Bronchial smooth muscle cell (primary cell): Measurements from ENCODE around the gene ABCC3. TPM values are rescaled to one million over a fixed set of nuclear protein-coding genes. Genes with fewer than 3 reads are reported as not detected.

Experiments
- total RNA-seq: library from RNA; depleted of rRNA; stranded (reverse); fragments of >200 nt; gene quantifications from 2 replicates; pipeline ENCODE4 v1.2.1, GENCODE V29; 2014

ABCC3 gene
- total RNA-seq: 1.8 and 2.5 TPM in 2 replicates

GRCh38 chr17:50634224-50634914, at the start of gene ABCC3:
Gene ABCC3, plus strand, starts transcription at chr17:50634881. Its CDS starts 56 bp downstream, at chr17:50634937.

GRCh38 chr17:50707289-50708049, 72.8 kb downstream of the ABCC3 start, which contains the start of gene ANKRD40:
Gene ANKRD40, minus strand, starts transcription at chr17:50707914. Its CDS starts 260 bp downstream, at chr17:50707654.

GRCh38 chr17:50719144-50719923, 84.7 kb downstream of the ABCC3 start, which contains the start of gene LUC7L3:
Gene LUC7L3, plus strand, starts transcription at chr17:50719603. Its CDS starts 130 bp downstream, at chr17:50719733.

Other genes with a start within 250 kb of the ABCC3 start
- 84.9 and 86.1 TPM in 2 replicates for gene LRRC59, start 237.4 kb upstream of the ABCC3 start, total RNA-seq
- gene ACSF2, start 208.7 kb upstream of the ABCC3 start, total RNA-seq: 47.8 and 57.2 TPM in 2 replicates
- gene CHAD, start 166.0 kb upstream of the ABCC3 start, total RNA-seq: not detected in 2 replicates
- gene RSAD1, start 156.0 kb upstream of the ABCC3 start, total RNA-seq: 20.1 and 21.3 TPM in 2 replicates
- gene MYCBPAP, start 126.4 kb upstream of the ABCC3 start, total RNA-seq: 1.3 and 2.6 TPM in 2 replicates
- gene EPN3, start 102.1 kb upstream of the ABCC3 start, total RNA-seq: not detected in 2 replicates
- gene SPATA20, start 87.7 kb upstream of the ABCC3 start, total RNA-seq: 58.0 and 67.0 TPM in 2 replicates
- gene CACNA1G, start 74.2 kb upstream of the ABCC3 start, total RNA-seq: 0.32 and 1.0 TPM in 2 replicates
- 16.4 and 19.4 TPM in 2 replicates for gene ANKRD40, start 73.0 kb downstream of the ABCC3 start, total RNA-seq
- 35.2 and 37.7 TPM in 2 replicates for gene LUC7L3, start 84.7 kb downstream of the ABCC3 start, total RNA-seq
- not detected in 2 replicates for gene ANKRD40CL, start 132.6 kb downstream of the ABCC3 start, total RNA-seq
- under 0.01 and 0.16 TPM in 2 replicates for gene WFIKKN2, start 200.7 kb downstream of the ABCC3 start, total RNA-seq
- gene TOB1, start 231.5 kb downstream of the ABCC3 start, total RNA-seq: 17.0 and 18.7 TPM in 2 replicates